Measurements from ENCODE around the gene RIMS1. TPM values are rescaled to one million over a fixed set of nuclear protein-coding genes. Genes with fewer than 3 reads are reported as not detected.

Gene RIMS1
- total and polyA plus RNA-seq, 2 donors (not counting 3 experiments of a cell fraction or from before 2014, with no cell fraction given) = 0.15 TPM; not detected in 1

- H2AFZ ChIP-seq (ENCODE audit: low read depth, low read length) = no peak overlapping the region
- dilution Hi-C loops (cut with MboI; ENCODE audit: extremely low pct_ligation_motif_present, low sequenced_read_pairs) = no loop called here
- H3K4me1 ChIP-seq (ENCODE audit: control insufficient read depth, extremely low read depth, insufficient read depth, low read length) = peaks cover 9% of the 10 kb centered on the region
- H3K4me3 ChIP-seq (replicated peaks in 1 of 3; ENCODE audit: insufficient read depth in 1 of 3, low read depth in 1 of 3, low read length in 3 of 3) = no peak overlapping the region
- H4K20me1 ChIP-seq (replicated peaks; ENCODE audit: control insufficient read depth, extremely low read depth, insufficient read depth, low read length) = no peaks in the 10 kb centered on the region
- H3K27me3 ChIP-seq (ENCODE audit: control insufficient read depth in 2 of 2, insufficient read depth in 2 of 2, low read length in 2 of 2) = no peaks in the 10 kb centered on the region
- no peak for DNase-seq (ENCODE audit: low read depth, low spot score)
- TF ChIP-seq JUN (IDR thresholded peaks at IDR 0.05; ENCODE audit: borderline replicate concordance, insufficient read depth, insufficient read length, low read depth) (no peak), FOS (IDR thresholded peaks at IDR 0.05; ENCODE audit: borderline replicate concordance, insufficient read depth, low read length) (no peak), POLR2A (IDR thresholded peaks at IDR 0.05; ENCODE audit: low read depth, low read length) (no peak), EZH2 (IDR thresholded peaks at IDR 0.05; ENCODE audit: borderline replicate concordance, low read depth, low read length, severe bottlenecking) (no peak), CTCF (IDR thresholded peaks at IDR 0.05; ENCODE audit: extremely low read depth in 1 of 2, insufficient read depth in 1 of 2, low read depth in 1 of 2, low read length in 2 of 2) (no peak)
- POLR2A ChIA-PET = no interaction called here
- no TSS peak for BruUV-seq (replicated peaks)
- no peak overlapping the region for H3K27ac ChIP-seq (ENCODE audit: insufficient read depth, low read depth, low read length)
- intact Hi-C loops (cut with micrococcal nuclease) = no loop called here
- FAIRE-seq = no peak
- H3K9me1 ChIP-seq (replicated peaks; ENCODE audit: control insufficient read depth, extremely low read depth, insufficient read depth, low read length) = no peaks in the 10 kb centered on the region
- H3K9ac ChIP-seq (replicated peaks; ENCODE audit: extremely low read depth, insufficient read depth, low read length) = no peak overlapping the region
- H3K79me2 ChIP-seq (ENCODE audit: control insufficient read depth, insufficient read depth, low read length) = no peaks in the 10 kb centered on the region
- no peaks in the 10 kb centered on the region for H3K36me3 ChIP-seq (ENCODE audit: control insufficient read depth in 2 of 2, extremely low read depth in 1 of 2, insufficient read depth in 2 of 2, low read length in 2 of 2)
- no peak overlapping the region for H3K4me2 ChIP-seq (ENCODE audit: insufficient read depth, low read length)
- H3K9me3 ChIP-seq (replicated peaks; ENCODE audit: control insufficient read depth, insufficient read depth, low read length) = no peaks in the 10 kb centered on the region
- CTCF ChIA-PET = interaction anchor here (1.2 to 1.5 kb wide), 2 partner anchors 10 to 24 kb away, joined by 3 read pairs; no protein-coding TSS in a partner anchor
Observed at GRCh38 chr6:72288592-72288991, 402.2 kb downstream of the RIMS1 start.

- Histone ChIP-seq H3K27ac (ENCODE audit: insufficient read depth, low read depth, low read length) (no peak overlapping the region), H3K9ac (replicated peaks; ENCODE audit: extremely low read depth, insufficient read depth, low read length) (no peak overlapping the region), H3K4me3 (replicated peaks in 1 of 3; ENCODE audit: insufficient read depth in 1 of 3, low read depth in 1 of 3, low read length in 3 of 3) (no peak overlapping the region), H4K20me1 (replicated peaks; ENCODE audit: control insufficient read depth, extremely low read depth, insufficient read depth, low read length) (no peaks in the 10 kb centered on the region), H3K36me3 (ENCODE audit: control insufficient read depth in 2 of 2, extremely low read depth in 1 of 2, insufficient read depth in 2 of 2, low read length in 2 of 2) (no peaks in the 10 kb centered on the region), H3K79me2 (ENCODE audit: control insufficient read depth, insufficient read depth, low read length) (no peaks in the 10 kb centered on the region), H3K4me1 (ENCODE audit: control insufficient read depth, extremely low read depth, insufficient read depth, low read length) (peaks cover 9% of the 10 kb centered on the region), H3K9me1 (replicated peaks; ENCODE audit: control insufficient read depth, extremely low read depth, insufficient read depth, low read length) (no peaks in the 10 kb centered on the region), H2AFZ (ENCODE audit: low read depth, low read length) (no peak overlapping the region), H3K4me2 (ENCODE audit: insufficient read depth, low read length) (no peak overlapping the region), H3K27me3 (ENCODE audit: control insufficient read depth in 2 of 2, insufficient read depth in 2 of 2, low read length in 2 of 2) (no peaks in the 10 kb centered on the region), H3K9me3 (replicated peaks; ENCODE audit: control insufficient read depth, insufficient read depth, low read length) (no peaks in the 10 kb centered on the region)
- no peak for TF ChIP-seq EZH2 (IDR thresholded peaks at IDR 0.05; ENCODE audit: borderline replicate concordance, low read depth, low read length, severe bottlenecking)
- no peak for TF ChIP-seq CTCF (IDR thresholded peaks at IDR 0.05; ENCODE audit: extremely low read depth in 1 of 2, insufficient read depth in 1 of 2, low read depth in 1 of 2, low read length in 2 of 2)
- TF ChIP-seq MYC (IDR thresholded peaks at IDR 0.05; ENCODE audit: low read depth, low read length) = no peak
- no peak for TF ChIP-seq POLR2A (IDR thresholded peaks at IDR 0.05; ENCODE audit: low read depth, low read length)
- TF ChIP-seq POLR2AphosphoS5 (IDR thresholded peaks at IDR 0.05; ENCODE audit: insufficient read depth, low read depth, low read length) = no peak
- no peak for TF ChIP-seq GATA2 (IDR thresholded peaks at IDR 0.05; ENCODE audit: insufficient read depth, insufficient read length, low read depth, low read length)
- no peak for TF ChIP-seq JUN (IDR thresholded peaks at IDR 0.05; ENCODE audit: borderline replicate concordance, insufficient read depth, insufficient read length, low read depth)
- no peak for TF ChIP-seq MAX (IDR thresholded peaks at IDR 0.05; ENCODE audit: insufficient read depth, insufficient read length)
- no peak for TF ChIP-seq FOS (IDR thresholded peaks at IDR 0.05; ENCODE audit: borderline replicate concordance, insufficient read depth, low read length)
- ChIA-PET CTCF (interaction anchor here (1.5 kb wide), 1 partner anchor 18 kb away, joined by 3 read pairs; no protein-coding TSS in a partner anchor), POLR2A (no interaction called here)
- FAIRE-seq = no peak
- intact Hi-C loops (cut with micrococcal nuclease) = no loop called here
- DNase-seq (ENCODE audit: low read depth, low spot score) = no peak
- no TSS peak for BruUV-seq (replicated peaks)
- dilution Hi-C loops (cut with MboI; ENCODE audit: extremely low pct_ligation_motif_present, low sequenced_read_pairs) = no loop called here
Observed at GRCh38 chr6:72290620-72291019, 404.3 kb downstream of the RIMS1 start.
